K562 (cell line): ENCODE results near the gene B3GALT4. TPM values are rescaled to one million over a fixed set of nuclear protein-coding genes. Genes with fewer than 3 reads are reported as not detected.

Experiments
- ADNP ChIP-seq: fragments of 200-800 bp; sonication (Bioruptor generic); IDR thresholded peaks from 2 replicates; pipeline ENCODE4 v1.6.1; 2016; ENCODE audit warnings: missing genetic modification characterization, missing compliant biosample characterization
- CHD1 ChIP-seq: fragments of 200-600 bp; sonication (generic); IDR thresholded peaks from one replicate; pipeline ENCODE4 v1.6.1; 2012; ENCODE audit warnings: mild to moderate bottlenecking, moderate library complexity, low read length, inconsistent platforms
- EHMT2 ChIP-seq: fragments of 450-650 bp; IDR thresholded peaks from 2 replicates; pipeline ENCODE4 v1.6.1; 2018; ENCODE audit warnings: antibody characterized with exemption
- EP400 ChIP-seq: fragments of 450-650 bp; IDR thresholded peaks from 2 replicates; pipeline ENCODE4 v1.6.1; 2017; ENCODE audit warnings: antibody characterized with exemption, mild to moderate bottlenecking, moderate library complexity
- GTF2E2 ChIP-seq: fragments of 200-800 bp; sonication (Bioruptor generic); IDR thresholded peaks from 2 replicates; pipeline ENCODE4 v1.6.1; 2016; ENCODE audit warnings: missing genetic modification characterization, missing compliant biosample characterization
- HNRNPLL ChIP-seq: fragments of 200-400 bp; formaldehyde crosslinking; IDR thresholded peaks from 2 replicates; pipeline ENCODE4 v1.6.1; 2017; ENCODE audit warnings: low read length, low read depth, mild to moderate bottlenecking; ENCODE audit not compliant: poor library complexity, severe bottlenecking
- JUNB ChIP-seq: fragments of 450-650 bp; formaldehyde crosslinking; conservative IDR thresholded peaks from 2 replicates; pipeline ENCODE4 v1.4.0; 2020; ENCODE audit warnings: mild to moderate bottlenecking
- NR2F6 ChIP-seq: fragments of 450-650 bp; formaldehyde crosslinking; IDR thresholded peaks from 2 replicates; pipeline ENCODE4 v1.4.0; 2020; ENCODE audit warnings: mild to moderate bottlenecking
- PHF8 ChIP-seq: fragments of 200-600 bp; sonication (generic); IDR thresholded peaks from 2 replicates; pipeline ENCODE4 v1.6.1; 2012; ENCODE audit warnings: mixed run types, mild to moderate bottlenecking, inconsistent platforms, low read length, moderate library complexity, borderline replicate concordance
- PML ChIP-seq: IDR thresholded peaks from 2 replicates; pipeline ENCODE4 v1.6.1; 2012; ENCODE audit warnings: low read length, inconsistent platforms
- POLR2AphosphoS5 ChIP-seq: IDR thresholded peaks from 2 replicates; pipeline ENCODE4 v1.6.1; 2011; ENCODE audit warnings: mild to moderate bottlenecking, low read depth, low read length, moderate library complexity; ENCODE audit not compliant: control insufficient read depth, insufficient read depth
- RB1 ChIP-seq: fragments of 450-650 bp; IDR thresholded peaks from 2 replicates; pipeline ENCODE4 v1.6.1; 2017; ENCODE audit warnings: low read depth, mild to moderate bottlenecking
- RBBP5 ChIP-seq: fragments of 200-600 bp; sonication (generic); IDR thresholded peaks from 2 replicates; pipeline ENCODE4 v1.6.1; 2012; ENCODE audit warnings: borderline replicate concordance, mild to moderate bottlenecking, low read length, control low read depth, inconsistent platforms; ENCODE audit not compliant: insufficient read depth, poor library complexity, severe bottlenecking
- SAFB ChIP-seq: fragments of 200-400 bp; formaldehyde crosslinking; IDR thresholded peaks from 2 replicates; pipeline ENCODE4 v1.6.1; 2017; ENCODE audit warnings: low read depth, low read length, borderline replicate concordance
- STAT5A ChIP-seq: IDR thresholded peaks from 2 replicates; pipeline ENCODE4 v1.6.1; 2012; ENCODE audit warnings: low read length, inconsistent platforms, borderline replicate concordance
- STAT5B ChIP-seq: fragments of 250-450 bp; sonication (Bioruptor Pico); IDR thresholded peaks from 2 replicates; pipeline ENCODE4 v1.8.0; 2021; ENCODE audit warnings: mild to moderate bottlenecking, inconsistent platforms
- ZNF253 ChIP-seq: fragments of 250-450 bp; sonication (Bioruptor Pico); conservative IDR thresholded peaks from 2 replicates; pipeline ENCODE4 v1.6.1; 2021; ENCODE audit warnings: mild to moderate bottlenecking
- ZNF354B ChIP-seq: fragments of 250-450 bp; sonication (Bioruptor Pico); IDR thresholded peaks from 2 replicates; pipeline ENCODE4 v1.4.0; 2020
- ZNF408 ChIP-seq: fragments of 250-450 bp; sonication (Bioruptor Pico); IDR thresholded peaks from 2 replicates; pipeline ENCODE4 v1.4.0; 2020; ENCODE audit warnings: low read depth, mild to moderate bottlenecking, moderate library complexity
- polyA plus RNA-seq, 8 experiments: library from polyadenylated mRNA; depleted of rRNA in 4 of 8; stranded (reverse) in 5 of 8; unstranded in 3 of 8; fragments of >200 nt; fragmentation: Nextera tagmentation in 2 of 8; fragmentation: Illumina TruSeq in 1 of 8; extraction: Ambion mirVana in 2 of 8; extraction: Trizol in 1 of 8; gene quantifications; 2 replicates each; pipeline versions ENCODE4 v1.2.1 to v1.2.3, GENCODE V29; 2011 to 2014; ENCODE audit warnings: inconsistent platforms in 1 of 8, missing spikeins in 1 of 8
- total RNA-seq, 7 experiments: library from RNA; depleted of rRNA in 6 of 7; stranded (reverse); fragments of >200 nt in 6 of 7; fragmentation: Illumina TruSeq in 2 of 7; extraction: Trizol in 2 of 7; gene quantifications; 2 replicates each; pipeline versions ENCODE4 v1.2.1 to v1.2.3, GENCODE V29; 2011 to 2021; ENCODE audit warnings: low replicate concordance in 1 of 7
- TF ChIP-seq, protein P1 (sequence below): fragments of 250-450 bp; sonication (Bioruptor Pico); IDR thresholded peaks from 2 replicates; pipeline ENCODE4 v1.5.0; 2020; ENCODE audit warnings: mild to moderate bottlenecking
- TF ChIP-seq, protein P2 (sequence below): fragments of 250-450 bp; sonication (Bioruptor Pico); IDR thresholded peaks from 2 replicates; pipeline ENCODE4 v1.4.0; 2020; ENCODE audit warnings: mild to moderate bottlenecking, moderate library complexity, borderline replicate concordance
- TF ChIP-seq, protein P3 (sequence below): fragments of 450-650 bp; formaldehyde crosslinking; IDR thresholded peaks from 2 replicates; pipeline ENCODE4 v1.4.0; 2022; ENCODE audit warnings: mild to moderate bottlenecking, moderate library complexity
- TF ChIP-seq, protein P4 (sequence below): fragments of 250-450 bp; sonication (Bioruptor Pico); IDR thresholded peaks from 2 replicates; pipeline ENCODE4 v1.5.0; 2020; ENCODE audit warnings: mild to moderate bottlenecking, borderline replicate concordance

B3GALT4 gene
- total and polyA plus RNA-seq, 9 of the 15 experiments (the other 6 are each of a cell fraction or from before 2014, with no cell fraction given) = 0.11 to 1.3 (median 0.53) TPM; not detected in 1

DNA sequence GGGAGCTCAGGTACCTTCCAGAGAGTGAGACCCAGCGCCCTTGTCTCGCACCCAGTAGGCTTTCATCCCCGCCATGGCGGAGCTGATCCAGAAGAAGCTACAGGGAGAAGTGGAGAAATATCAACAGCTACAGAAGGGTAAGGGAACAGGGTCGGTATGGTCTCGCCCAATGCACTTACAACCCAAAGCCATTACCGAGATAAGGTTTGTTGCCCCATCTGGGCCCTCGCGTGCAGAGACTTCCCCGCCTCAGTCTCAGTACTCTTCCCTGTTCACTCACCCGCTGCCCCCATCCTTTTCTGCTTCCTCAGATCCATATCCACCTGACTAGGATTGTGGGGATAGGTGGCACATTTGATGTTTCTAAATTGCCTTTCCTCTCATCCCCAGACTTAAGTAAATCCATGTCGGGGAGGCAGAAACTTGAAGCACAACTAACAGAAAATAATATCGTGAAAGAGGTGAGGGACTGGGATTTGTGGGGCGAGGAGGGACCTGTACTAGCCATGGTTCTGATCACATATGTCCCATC, 12.9 kb downstream of the B3GALT4 start (continued):
- TF ChIP-seq, protein P1, sequence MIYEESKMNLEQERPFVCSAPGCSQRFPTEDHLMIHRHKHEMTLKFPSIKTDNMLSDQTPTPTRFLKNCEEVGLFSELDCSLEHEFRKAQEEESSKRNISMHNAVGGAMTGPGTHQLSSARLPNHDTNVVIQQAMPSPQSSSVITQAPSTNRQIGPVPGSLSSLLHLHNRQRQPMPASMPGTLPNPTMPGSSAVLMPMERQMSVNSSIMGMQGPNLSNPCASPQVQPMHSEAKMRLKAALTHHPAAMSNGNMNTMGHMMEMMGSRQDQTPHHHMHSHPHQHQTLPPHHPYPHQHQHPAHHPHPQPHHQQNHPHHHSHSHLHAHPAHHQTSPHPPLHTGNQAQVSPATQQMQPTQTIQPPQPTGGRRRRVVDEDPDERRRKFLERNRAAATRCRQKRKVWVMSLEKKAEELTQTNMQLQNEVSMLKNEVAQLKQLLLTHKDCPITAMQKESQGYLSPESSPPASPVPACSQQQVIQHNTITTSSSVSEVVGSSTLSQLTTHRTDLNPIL (CRISPR knock-in tag) = no peak
- no peak for TF ChIP-seq ZNF253 (CRISPR knock-in tag)
- no peak for TF ChIP-seq HNRNPLL
- TF ChIP-seq PML = peak; percentile 5; the same call in 1 of the 2 replicates
- TF ChIP-seq CHD1 = peak; percentile 86
- TF ChIP-seq NR2F6 (CRISPR knock-in tag) = no peak
- TF ChIP-seq SAFB = no peak
- peak; percentile 24; the same call in 1 of the 2 replicates for TF ChIP-seq ZNF354B (CRISPR knock-in tag)
- TF ChIP-seq RBBP5 = no peak
- TF ChIP-seq, protein P2, sequence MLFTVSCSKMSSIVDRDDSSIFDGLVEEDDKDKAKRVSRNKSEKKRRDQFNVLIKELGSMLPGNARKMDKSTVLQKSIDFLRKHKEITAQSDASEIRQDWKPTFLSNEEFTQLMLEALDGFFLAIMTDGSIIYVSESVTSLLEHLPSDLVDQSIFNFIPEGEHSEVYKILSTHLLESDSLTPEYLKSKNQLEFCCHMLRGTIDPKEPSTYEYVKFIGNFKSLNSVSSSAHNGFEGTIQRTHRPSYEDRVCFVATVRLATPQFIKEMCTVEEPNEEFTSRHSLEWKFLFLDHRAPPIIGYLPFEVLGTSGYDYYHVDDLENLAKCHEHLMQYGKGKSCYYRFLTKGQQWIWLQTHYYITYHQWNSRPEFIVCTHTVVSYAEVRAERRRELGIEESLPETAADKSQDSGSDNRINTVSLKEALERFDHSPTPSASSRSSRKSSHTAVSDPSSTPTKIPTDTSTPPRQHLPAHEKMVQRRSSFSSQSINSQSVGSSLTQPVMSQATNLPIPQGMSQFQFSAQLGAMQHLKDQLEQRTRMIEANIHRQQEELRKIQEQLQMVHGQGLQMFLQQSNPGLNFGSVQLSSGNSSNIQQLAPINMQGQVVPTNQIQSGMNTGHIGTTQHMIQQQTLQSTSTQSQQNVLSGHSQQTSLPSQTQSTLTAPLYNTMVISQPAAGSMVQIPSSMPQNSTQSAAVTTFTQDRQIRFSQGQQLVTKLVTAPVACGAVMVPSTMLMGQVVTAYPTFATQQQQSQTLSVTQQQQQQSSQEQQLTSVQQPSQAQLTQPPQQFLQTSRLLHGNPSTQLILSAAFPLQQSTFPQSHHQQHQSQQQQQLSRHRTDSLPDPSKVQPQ (CRISPR knock-in tag) = no peak
- no peak; the same call in 1 of the 2 replicates for TF ChIP-seq RB1
- no peak for TF ChIP-seq STAT5A
- no peak for TF ChIP-seq ADNP
- no peak for TF ChIP-seq JUNB (CRISPR knock-in tag)
- no peak for TF ChIP-seq STAT5B (CRISPR knock-in tag)
- no peak for TF ChIP-seq EHMT2
- TF ChIP-seq, protein P3, sequence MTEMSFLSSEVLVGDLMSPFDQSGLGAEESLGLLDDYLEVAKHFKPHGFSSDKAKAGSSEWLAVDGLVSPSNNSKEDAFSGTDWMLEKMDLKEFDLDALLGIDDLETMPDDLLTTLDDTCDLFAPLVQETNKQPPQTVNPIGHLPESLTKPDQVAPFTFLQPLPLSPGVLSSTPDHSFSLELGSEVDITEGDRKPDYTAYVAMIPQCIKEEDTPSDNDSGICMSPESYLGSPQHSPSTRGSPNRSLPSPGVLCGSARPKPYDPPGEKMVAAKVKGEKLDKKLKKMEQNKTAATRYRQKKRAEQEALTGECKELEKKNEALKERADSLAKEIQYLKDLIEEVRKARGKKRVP (CRISPR knock-in tag) = 0 out of 2 replicates have a peak, but pooled peaks have one; percentile 3
- TF ChIP-seq GTF2E2 (tag) = no peak; the same call in 1 of the 2 replicates
- TF ChIP-seq EP400 = no peak
- TF ChIP-seq POLR2AphosphoS5 = no peak
- TF ChIP-seq ZNF408 (CRISPR knock-in tag) = no peak
- TF ChIP-seq, protein P4, sequence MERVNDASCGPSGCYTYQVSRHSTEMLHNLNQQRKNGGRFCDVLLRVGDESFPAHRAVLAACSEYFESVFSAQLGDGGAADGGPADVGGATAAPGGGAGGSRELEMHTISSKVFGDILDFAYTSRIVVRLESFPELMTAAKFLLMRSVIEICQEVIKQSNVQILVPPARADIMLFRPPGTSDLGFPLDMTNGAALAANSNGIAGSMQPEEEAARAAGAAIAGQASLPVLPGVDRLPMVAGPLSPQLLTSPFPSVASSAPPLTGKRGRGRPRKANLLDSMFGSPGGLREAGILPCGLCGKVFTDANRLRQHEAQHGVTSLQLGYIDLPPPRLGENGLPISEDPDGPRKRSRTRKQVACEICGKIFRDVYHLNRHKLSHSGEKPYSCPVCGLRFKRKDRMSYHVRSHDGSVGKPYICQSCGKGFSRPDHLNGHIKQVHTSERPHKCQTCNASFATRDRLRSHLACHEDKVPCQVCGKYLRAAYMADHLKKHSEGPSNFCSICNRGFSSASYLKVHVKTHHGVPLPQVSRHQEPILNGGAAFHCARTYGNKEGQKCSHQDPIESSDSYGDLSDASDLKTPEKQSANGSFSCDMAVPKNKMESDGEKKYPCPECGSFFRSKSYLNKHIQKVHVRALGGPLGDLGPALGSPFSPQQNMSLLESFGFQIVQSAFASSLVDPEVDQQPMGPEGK (CRISPR knock-in tag) = no peak
- no peak for TF ChIP-seq PHF8
